Measurements from ENCODE around the gene ADD2. TPM values are rescaled to one million over a fixed set of nuclear protein-coding genes. Genes with fewer than 3 reads are reported as not detected.
A peak's percentile ranks its signal among the peaks of the same experiment; 100 is the strongest.

ADD2 gene
- total RNA-seq, 1 donor from 2014 or later = 3.3 TPM

DNA sequence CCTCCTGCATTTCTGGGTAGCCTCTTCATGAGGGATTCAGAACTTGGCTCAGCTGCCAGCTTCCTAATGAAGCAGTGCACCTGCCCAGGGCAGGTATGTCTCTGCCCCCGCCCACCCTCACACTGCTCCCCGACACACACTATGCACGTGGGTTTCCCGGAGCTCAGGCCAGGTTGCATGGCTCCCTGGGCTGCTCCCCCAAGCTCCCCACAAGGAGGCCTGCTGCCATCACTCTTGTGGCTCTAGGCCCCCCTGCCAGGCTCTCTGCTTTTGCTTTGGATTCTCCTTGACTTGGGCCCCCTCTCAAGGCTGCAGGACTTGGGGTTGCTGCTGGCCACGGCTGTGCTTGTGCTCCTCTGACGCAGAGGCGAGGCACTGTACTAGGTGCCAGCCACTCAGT, 43.6 kb downstream of the ADD2 start:
- DNase-seq (ENCODE audit: low spot score) = no peak

DNA sequence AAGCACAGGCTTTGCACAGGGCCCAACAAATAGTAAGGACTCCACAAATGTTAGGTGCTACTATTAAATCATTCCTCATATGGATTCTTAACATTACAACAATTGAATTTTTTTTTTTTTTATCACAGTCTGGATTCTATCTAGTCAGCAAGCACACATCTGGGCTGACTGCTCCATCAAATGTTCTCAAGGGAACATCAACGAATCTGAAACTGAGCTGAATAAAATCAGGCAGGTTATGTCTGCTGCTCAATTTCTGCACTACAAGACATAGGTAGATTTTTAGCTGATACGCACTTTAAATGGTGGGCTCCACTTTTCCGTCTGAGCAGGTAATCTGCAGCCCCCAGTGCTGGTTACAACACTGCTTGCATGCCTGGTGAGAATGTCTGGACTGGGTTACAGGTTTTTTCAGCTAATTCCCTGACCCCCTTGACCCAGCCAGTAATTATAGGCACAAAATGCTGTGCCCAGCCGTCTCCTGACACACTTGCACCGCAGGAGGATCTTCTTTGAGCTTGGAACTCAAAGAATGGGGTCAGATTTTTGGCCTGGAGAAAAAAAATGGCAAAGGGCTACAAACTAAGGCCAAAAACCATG, 44.6 kb downstream of the ADD2 start:
- no peak for DNase-seq (ENCODE audit: low spot score)

DNA sequence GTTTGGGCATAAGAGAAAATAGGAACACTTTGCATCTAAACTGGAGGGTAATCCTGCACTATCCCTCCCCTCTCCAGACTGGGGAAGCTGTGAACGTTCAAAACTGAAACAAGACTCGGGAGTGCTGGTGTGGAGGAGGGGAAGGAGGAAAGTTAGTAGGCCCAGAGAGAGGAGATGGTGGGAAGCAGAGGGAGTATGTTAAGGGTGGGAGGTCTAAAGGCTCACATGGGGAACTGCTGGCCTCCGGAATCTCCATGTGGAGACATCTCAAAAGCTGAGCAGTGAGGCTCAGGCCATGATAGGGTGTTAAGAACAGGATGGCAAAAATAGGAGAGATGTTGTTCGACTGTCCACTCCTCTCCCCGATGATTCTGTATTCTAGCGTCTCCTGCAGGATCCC, 47.9 kb downstream of the ADD2 start:
- DNase-seq (ENCODE audit: low spot score) = no peak

DNA sequence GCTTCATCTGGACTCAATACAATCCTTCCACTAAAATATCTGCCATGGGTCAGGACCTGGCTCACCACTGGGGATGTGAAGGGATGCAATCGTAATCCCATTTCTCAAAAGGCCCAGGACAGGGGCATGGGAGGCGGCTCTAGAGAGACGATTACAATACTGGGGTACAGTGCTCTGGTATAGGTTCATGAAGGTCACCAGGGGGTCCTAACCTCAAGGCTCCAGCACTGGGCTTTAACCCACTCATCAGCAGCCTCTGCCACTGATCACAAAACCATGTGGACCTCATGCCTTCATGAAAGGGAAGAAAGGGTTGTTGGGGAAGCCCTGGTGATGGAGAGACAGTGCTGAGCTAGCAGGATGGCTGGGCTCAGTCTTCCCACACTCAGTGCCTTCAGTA, 48.8 kb downstream of the ADD2 start:
- DNase-seq (ENCODE audit: low spot score) = no peak

DNA sequence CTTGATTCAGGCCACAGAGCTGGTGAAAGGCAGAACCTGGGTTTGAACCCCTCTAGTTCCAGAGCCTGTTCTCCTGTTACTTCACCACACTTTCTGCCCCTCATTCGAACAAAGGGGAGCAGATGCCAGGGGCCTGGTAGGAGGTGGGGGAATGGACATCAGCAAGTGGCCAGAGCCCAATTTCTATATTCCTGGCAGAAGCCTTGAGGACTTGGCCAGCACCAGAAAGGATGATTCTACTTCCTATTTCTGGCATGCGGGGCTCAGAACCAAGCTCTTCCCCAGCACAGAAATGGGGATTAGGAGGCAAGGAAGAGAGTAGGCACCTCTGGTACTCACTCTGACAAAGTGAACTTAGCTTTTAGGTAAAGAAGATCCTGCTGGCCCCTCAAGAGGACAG, 49.3 kb downstream of the ADD2 start:
- DNase-seq (ENCODE audit: low spot score) = no peak

DNA sequence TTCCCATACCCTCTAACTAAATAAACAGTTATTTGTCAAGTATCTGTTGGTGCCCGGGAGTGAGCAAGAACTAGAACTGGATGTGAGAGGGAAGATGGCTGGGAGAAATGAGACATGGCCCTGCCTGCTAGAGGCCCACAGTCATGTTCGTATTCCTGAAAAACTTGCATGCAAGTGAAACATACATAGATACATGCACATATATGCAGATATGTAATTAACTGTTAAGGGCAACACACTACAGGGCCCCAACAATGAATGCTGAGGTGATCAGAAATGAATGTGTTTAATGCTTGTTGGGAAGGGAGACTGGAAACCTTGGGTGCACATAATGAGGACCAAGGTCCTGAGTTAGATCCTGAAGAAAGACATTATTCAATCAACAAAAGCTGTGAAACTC, 49.8 kb downstream of the ADD2 start:
- no peak for DNase-seq (ENCODE audit: low spot score)

DNA sequence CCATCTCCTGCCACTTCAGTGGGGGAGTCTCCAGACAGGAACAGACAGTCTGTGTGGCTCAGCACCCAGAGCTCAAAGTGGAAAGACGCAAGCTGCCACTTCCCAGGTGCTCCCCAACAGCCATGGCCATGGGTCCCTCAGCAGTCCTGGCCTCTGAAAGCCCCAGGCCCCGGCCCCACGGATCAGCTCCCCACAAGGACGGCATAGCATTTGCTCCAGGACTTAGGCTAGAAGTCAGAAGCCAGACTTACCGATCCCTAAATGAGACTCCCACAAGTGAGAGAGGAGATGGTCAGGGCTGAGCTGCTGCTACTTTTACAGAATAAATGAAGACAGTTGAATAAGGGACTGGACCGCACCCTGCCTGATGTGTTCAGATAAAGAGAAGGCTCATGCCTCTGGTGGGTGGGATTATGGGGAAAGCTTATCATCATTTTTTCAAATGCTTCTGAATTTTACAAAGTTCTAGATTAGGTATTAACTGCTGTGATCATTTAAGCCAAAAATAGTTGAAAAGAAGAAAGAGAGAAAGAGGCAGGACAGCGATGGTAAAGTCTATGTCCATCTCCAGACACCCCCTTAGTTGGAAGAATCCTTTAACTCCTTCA, 50.5 kb downstream of the ADD2 start:
- peak; percentile 71 for DNase-seq (ENCODE audit: low spot score)

DNA sequence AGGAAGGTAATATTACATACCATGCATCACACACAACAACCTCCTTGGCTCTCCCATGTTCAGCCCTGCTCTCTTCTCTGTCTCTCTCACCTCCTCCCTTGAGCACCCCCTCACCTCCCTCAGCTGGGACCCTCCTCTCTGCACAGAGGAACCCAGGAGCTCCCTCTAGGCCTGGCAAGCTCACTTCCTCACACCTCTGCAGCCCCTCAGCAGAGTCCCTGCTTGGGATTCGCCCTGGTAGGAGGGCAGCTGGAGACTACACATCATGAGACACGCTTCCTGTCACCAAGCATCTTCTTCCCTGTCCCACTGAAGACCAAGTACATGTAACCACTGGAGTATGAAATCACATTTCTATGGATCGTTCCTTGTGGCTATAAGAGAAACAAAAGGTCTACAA, 51.0 kb downstream of the ADD2 start:
- no peak for DNase-seq (ENCODE audit: low spot score)

DNA sequence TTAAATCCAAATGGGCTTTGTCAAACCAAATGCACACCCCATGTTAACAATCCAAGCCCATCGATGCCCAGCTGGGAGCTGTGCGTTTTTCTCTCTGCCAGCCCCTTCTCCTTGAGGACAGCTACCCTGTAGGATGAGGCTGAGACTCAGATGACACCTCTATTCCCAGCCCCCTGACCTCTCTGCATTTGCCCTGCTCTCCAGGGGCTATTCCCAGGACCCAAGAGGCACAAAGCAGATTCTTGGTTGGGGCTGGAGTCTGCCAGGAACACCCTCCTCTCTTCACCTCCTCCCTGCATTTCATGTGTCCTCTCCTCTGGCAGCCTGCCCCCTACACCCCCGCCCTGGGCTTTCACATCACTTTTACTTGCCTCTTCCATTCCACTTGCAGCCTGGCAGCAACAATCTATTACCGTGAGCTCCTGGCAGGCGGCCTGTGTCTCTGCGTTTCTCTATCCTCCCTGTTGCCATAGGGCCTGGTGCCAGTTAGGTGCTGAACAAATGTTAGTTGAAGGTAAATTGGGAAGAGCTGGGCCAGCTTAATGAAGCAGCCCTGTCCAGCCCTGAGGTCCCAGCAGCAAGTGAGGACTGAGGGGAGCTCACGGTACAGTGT, 51.8 kb downstream of the ADD2 start:
- peak; percentile 69 for DNase-seq (ENCODE audit: low spot score)

DNA sequence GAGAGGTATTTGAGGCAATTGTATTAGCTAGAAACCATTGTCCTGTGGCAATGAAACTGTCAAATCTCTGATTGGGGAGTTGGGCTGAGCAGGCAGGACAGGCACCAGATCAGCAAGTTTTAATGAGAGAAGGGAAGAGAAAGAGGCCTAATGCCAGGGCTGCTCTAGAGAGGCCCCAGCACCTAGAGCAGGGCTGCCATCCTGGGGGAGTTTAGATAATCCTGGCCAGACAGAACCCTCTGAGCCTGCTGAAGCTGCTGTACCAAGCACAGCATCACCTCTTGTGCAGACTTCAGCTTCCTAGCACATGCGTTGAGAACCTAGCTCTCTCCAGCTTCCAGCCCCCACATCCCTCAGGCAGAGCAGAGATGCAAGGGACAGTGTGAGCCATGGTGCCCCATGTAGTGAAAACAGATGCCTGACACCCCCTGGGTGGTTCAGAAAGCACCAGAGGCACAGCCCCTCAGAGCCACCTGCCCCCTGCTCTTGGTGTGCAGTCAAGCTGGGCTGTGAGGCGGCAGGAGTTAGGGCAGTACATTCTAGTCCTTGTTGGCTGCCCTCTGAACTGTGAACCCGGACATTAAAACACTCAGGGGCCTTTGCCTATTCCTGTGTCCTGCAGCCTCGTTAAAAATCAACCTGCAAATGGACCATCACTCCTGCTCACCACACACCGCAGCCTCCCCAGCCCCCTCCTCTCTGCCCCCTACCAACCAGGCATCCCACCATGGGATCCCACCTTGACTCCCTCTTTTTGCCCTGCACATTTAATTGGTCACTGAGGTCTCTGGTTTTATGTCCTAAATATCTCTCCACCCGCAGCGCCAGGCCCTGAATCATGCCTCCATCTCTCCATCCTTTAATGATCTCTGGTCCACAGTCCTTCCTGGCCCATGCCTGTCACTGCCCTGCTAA, 52.7 kb downstream of the ADD2 start:
- no peak for DNase-seq (ENCODE audit: low spot score)

DNA sequence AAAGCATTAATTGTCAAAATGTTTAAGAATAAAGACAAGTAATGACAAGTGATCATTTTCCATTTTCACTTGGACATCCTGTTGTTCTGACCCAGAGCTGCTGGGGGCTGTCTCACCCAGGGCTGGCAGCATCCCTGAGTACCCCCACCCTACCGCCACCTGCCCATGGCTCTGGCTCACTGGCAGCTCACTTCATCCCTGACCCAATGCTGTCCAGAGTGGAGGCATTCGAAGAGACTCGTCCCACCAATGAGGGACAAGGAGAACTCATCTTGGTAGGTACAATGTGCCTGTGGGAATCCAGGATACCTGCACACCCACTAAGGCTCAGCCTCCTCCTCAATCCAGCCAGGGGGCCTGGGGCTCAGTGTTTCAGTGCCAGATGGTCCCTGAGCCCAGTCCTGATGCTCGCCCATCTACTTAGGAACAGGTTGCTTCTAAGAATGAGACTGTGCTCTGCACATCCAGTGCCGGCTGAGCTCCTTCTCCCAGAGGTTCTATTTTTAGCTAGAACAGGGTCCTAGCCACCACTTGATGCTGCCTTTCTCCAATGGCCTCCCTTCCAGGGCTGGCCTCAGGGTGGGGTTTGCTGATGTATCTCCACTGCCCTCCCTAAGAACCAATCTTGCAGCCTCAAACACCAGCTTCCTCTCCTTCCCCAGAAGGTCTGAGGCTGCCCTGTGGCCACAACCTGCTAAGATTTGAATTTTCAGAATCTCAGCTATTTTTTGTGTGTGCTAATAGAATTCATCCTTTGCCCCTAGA, 53.7 kb downstream of the ADD2 start:
- DNase-seq (ENCODE audit: low spot score) = no peak

DNA sequence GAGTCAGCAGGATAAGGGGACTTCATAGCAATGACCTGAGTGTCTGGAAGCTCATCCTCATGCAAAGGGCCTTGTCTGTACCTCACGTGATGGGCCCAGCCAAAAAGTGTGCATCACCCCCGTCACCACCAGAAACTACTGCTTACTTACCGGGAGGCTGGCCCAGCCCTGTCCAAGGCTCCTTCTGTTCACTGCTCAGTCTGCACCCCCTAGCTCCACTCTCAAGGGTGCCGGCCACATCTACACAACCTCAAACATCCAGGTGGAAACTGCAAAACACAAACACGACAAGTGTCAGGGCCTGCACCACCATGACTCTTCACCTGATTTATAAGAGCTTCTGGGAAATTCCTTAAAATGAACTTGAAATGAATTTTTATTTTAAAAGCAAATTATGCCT, 55.1 kb downstream of the ADD2 start:
- peak; percentile 60 for DNase-seq (ENCODE audit: low spot score)

DNA sequence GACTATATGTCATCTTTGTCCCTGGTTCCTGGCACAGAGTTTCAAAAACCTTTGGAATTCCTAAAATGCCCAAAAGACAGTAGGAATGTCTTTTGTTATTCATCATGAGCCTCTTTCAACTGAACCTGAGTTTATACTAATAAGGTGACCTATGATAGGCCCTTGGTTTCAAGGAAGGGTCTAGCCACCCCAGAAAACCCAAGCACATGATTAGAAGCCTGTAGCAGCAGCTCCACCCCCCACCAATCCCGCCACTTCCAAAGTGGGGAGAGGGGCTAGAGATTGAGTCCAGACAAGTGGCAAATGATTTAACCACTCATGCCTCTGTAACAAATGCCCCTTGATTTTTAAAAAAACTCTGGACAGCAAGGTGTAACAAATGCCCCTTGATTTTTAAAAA, 56.8 kb downstream of the ADD2 start:
- DNase-seq (ENCODE audit: low spot score) = no peak

DNA sequence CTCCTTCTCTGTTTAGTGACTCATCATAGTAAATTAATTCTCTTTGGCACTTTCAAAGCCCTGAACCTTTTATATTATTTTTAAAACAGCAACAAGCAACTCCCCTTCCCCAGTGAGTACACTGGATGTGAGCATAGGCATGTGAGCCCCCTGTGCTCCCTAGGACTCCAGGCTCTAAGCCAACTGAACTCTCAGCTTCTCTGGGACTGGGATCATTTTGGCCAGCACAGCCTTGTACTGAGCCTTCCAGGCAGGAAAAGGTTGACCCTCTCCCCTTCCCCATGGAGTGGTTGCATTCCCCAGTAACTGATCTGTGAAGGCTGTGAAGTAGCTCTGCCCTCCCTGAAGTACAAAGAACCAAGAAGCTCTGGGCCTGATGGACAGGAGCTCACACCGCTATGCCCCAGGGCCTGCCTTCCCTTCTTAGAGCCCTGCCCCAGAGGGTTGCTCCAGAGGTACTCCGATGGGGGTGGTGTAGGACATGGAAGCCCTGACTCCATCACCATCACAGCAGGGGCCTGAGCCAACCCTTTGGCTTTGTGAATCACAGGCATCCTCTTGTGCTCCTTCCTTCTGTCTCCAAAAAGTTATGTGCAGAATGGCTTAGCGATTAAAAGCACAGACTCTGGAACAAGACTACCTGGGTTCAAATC, 57.8 kb downstream of the ADD2 start:
- DNase-seq (ENCODE audit: low spot score) = peak; percentile 60

DNA sequence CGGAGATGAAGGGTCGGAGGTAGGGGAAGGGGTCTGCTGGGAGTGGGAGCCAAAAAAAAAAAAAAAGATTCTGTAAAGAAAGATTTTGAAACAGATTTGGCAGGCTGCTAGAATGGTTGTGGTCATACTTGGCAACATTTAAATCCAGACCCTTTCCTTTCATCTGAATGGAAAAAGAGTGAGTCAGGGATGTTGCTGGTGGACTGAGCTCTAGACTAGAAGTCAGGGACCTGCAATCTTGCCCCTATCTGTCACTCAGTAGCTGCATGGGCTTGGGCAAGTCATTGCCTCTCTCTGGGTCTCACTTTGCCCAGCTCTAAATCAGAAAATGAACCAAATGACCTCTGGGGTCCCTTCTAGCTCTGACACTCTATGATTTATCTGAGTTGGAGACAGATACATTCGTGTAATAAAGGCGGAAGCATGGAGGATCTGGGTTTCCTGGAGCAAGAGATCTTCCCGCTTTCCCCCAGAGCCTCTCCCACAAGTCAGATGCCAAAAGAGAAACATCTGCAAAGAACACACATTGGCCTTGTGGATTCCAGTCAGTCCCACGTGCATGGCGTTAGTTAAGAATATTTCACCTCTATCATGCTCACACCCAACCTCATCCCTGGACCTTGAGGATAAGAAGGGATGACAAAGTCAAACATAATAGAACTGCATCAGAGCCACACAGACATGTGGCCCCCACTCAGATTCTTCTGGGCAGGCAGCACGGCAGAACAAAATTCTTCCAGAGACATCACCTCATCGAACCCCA, 58.5 kb downstream of the ADD2 start:
- peak; percentile 59 for DNase-seq (ENCODE audit: low spot score)

DNA sequence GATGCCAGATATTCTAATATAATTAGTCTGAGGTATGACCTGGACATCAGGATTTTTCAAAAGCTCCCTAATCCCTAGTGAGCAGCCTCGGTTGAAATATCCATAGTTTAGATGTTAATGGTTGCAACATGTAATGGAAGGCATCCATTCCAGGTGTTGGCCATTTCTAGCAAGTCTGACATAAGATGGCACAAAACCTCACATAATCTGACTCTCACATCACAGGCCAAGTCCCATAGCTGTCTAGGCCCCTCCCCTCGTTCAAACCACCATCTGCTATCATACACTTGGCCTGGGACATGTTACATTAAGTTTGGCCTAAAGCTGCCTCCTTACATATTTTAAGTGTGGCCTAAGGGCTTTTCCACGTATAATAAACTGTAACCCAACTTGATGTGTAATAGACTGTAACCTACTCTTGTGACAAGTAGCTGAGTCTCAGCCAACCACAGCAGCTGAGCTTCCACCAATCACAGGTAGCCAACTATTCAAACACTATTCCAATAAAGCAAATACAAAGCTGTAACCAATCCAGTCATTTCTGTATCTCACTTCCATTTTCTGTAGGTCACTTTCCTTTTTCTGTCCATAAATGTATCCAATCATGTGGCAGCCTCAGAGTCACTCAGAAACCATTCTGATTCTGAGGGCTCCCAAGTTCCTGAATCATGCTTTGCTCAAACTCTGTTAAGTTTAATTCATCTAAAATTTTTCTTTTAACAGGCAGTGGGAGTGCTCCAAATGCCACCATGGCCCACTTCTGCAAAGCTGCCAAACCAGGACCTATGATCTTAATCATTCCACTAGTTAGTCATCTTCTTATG, 59.4 kb downstream of the ADD2 start:
- peak; percentile 3 for DNase-seq (ENCODE audit: low spot score)

DNA sequence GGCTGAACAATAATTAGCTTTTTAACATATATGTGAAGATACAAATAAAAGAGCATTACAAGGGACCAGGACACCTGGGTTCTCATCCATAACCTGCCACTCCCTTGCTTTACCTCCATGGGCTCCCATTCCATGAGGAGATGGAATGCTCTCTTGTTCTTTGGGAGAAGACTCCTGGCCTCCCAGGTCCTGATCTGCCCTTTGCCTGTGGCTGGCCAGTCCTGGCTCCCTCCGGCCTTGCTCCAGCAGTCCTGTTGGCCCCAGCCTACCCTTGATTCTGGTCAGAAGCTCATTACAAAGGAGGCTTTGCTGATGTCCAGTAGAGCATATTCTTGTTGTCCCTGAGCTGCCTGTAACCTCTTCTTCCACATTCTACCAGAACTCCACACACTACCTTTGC, 60.3 kb downstream of the ADD2 start:
- DNase-seq (ENCODE audit: low spot score) = peak; percentile 35

DNA sequence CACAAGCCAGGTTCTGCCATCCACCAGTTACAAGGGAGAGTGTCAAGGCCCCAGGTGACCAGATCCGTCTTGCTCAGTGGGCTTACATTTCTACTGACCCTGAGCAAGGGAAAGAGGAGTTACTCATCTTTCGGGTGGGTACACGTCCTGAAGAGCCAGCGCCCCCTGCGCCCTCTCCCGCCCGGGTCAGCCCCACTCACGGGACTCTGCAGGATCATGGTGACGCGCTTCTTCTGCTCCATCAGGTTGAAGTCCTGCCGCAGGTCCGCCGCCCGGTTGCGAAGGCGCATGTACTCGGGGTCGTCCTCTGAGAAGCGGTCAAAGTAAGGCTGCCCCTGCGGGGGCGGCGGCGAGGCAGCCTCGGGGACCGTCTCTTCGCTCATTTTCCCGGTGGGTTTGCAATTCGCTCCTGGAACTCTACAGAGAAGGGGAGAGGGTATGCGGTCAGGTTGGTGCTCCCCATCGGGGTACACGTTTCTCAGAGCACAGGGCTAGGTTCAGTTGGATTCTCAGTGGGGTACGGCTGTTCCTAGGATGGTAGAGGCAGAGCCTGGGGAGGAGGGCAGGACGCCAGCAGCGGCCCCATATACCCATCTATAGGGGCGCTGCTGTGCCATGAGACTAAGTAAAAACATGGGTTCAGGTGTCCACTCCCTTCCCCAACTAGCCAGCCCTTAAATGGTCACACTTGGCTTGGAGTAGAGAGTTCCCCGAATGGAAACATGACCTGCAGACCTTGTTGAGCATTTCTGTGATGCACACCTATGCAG, 61.8 kb downstream of the ADD2 start:
- DNase-seq (ENCODE audit: low spot score) = peak; percentile 75

All from mesenteric fat pad (tissue), 1 donor.